ENCODE measurements around the gene ALPP. TPM values are rescaled to one million over a fixed set of nuclear protein-coding genes. Genes with fewer than 3 reads are reported as not detected.
"Not testable (repeated sequence)": the region's sequence is repeated elsewhere in the genome, so short reads cannot be mapped to it uniquely, and the experiment has no call there.

Gene ALPP
- total RNA-seq, 1 experiment from 2014 or later: 8.6 TPM

DNA sequence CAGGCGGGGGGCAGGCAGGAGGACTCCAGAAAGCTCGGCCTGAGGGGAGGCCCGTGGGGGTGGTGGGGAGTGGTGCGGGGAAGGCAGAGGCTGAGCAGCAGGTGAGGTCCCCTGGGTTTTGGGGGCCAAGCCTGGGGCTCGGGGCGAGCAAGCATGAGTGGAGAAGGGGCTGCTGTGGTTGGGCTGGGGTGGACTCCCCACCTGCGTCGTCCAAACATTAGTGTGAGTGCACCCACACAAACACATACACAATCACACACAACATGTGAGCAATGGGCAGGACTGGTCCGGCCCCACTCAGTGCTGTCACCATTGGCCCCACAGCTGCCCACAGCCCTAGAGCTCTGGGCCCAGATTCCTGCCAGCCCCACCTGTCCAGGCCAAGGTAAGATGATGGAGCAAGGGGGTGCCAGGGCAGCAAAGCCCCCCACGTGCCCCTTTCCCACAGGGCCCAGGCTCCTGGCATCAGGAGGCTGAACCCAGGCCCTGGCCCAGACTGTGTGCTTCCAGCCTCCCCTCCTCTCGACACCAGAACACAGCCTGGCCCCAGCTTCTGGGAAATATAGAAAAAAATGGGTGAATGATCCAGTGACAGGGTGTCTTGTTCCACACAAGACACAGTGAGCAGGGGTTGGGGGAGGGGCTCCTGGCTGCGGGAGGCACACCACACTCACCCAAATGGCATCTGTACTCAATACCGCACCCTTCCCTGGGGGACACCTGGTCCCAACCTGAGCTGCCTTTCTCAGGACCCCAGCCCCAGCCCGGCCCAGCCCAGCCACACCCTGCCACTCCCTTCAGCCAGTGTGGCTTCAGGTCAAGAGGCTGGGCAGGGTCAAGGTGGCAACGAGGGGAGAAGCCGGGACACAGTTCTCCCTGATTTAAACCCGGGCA, 463 bp upstream of the ALPP start:
- Histone ChIP-seq H2AFZ (ENCODE audit: low read length) (peak overlapping the region; percentile 37; the same call in 1 of the 2 replicates), H3K4me3 (ENCODE audit: low read length) (no peak overlapping the region), H3K4me1 (ENCODE audit: insufficient read depth, low read length) (peaks cover 15% of the 10 kb centered on the region; the same call in 1 of the 2 replicates), H3K79me2 (ENCODE audit: low read length) (no peaks in the 10 kb centered on the region), H3K9me3 (ENCODE audit: low read length) (no peaks in the 10 kb centered on the region), H3K27ac (ENCODE audit: low read length) (peak overlapping the region; percentile 14; the same call in 1 of the 2 replicates), H4K20me1 (ENCODE audit: low read length) (no peaks in the 10 kb centered on the region), H3K9ac (ENCODE audit: low read length) (0 out of 2 replicates have a peak overlapping the region, but pooled peaks have one; percentile 8), H3K9me2 (replicated peaks; ENCODE audit: low read length) (no peaks in the 10 kb centered on the region), H3K27me3 (ENCODE audit: low read length) (no peaks in the 10 kb centered on the region), H3K36me3 (ENCODE audit: low read depth, low read length) (no peaks in the 10 kb centered on the region), H3F3A (ENCODE audit: low read length, unreplicated experiment) (no peaks in the 10 kb centered on the region), H3K4me2 (ENCODE audit: low read length) (peak overlapping the region; percentile 35)
- ChIA-PET CTCF (interaction anchor here (1.1 kb wide), 1 partner anchor 13 kb away, joined by 4 read pairs; no protein-coding TSS in a partner anchor), POLR2A (ENCODE audit: unreplicated experiment) (interaction anchor here (0.6 kb wide), 2 partner anchors 10 to 347 kb away, joined by 3 to 5 read pairs; no protein-coding TSS in a partner anchor)
- TSS peak; percentile 55 for BruUV-seq (replicated peaks)
- DNase-seq (peak; percentile 74), ATAC-seq (peak; percentile 85)
- TF ChIP-seq EZH2phosphoT487 (IDR thresholded peaks at IDR 0.05; ENCODE audit: borderline replicate concordance, low read length): no peak
- TF ChIP-seq, protein P1, sequence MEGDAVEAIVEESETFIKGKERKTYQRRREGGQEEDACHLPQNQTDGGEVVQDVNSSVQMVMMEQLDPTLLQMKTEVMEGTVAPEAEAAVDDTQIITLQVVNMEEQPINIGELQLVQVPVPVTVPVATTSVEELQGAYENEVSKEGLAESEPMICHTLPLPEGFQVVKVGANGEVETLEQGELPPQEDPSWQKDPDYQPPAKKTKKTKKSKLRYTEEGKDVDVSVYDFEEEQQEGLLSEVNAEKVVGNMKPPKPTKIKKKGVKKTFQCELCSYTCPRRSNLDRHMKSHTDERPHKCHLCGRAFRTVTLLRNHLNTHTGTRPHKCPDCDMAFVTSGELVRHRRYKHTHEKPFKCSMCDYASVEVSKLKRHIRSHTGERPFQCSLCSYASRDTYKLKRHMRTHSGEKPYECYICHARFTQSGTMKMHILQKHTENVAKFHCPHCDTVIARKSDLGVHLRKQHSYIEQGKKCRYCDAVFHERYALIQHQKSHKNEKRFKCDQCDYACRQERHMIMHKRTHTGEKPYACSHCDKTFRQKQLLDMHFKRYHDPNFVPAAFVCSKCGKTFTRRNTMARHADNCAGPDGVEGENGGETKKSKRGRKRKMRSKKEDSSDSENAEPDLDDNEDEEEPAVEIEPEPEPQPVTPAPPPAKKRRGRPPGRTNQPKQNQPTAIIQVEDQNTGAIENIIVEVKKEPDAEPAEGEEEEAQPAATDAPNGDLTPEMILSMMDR (conservative IDR thresholded peaks at IDR 0.05; ENCODE audit: low read depth, low read length): no peak
- no peak for TF ChIP-seq EZH2 (IDR thresholded peaks at IDR 0.05; ENCODE audit: low read length, unreplicated experiment)
- intact Hi-C loops (cut with micrococcal nuclease): no loop called here

DNA sequence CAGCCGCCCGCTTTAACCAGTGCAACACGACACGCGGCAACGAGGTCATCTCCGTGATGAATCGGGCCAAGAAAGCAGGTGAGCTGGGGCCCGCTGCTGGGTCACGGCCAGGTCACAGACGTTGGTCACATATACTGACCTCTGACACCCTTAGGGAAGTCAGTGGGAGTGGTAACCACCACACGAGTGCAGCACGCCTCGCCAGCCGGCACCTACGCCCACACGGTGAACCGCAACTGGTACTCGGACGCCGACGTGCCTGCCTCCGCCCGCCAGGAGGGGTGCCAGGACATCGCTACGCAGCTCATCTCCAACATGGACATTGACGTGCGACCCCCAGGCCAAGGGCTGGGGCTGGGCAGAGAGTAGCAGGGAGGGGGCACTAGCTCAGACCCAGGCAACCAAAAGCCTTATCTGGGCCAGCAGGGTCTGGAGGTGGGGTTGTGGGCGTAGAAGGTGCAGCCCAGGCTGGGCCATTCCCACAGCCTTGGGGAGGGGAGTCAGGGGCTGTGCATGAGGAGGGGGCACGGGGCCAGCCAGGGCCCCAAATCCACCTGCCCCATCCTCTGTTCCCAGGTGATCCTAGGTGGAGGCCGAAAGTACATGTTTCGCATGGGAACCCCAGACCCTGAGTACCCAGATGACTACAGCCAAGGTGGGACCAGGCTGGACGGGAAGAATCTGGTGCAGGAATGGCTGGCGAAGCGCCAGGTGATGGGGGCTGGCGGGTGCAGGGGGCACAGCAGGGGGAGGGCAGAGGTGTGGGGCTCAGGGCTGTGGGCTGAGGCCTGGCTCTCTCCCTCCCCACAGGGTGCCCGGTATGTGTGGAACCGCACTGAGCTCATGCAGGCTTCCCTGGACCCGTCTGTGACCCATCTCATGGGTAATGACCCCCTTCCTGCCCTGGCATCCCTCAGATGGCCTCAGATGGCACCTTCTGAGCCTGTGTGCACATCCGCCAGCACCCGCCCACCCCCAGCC, 1.3 kb downstream of the ALPP start:
- H3K36me3 ChIP-seq (ENCODE audit: low read depth, low read length); H3K9me3 ChIP-seq (ENCODE audit: low read length); H4K20me1 ChIP-seq (ENCODE audit: low read length); DNase-seq; BruUV-seq (replicated peaks); POLR2A ChIA-PET (ENCODE audit: unreplicated experiment); H2AFZ ChIP-seq (ENCODE audit: low read length); H3K27me3 ChIP-seq (ENCODE audit: low read length); H3K79me2 ChIP-seq (ENCODE audit: low read length); H3K27ac ChIP-seq (ENCODE audit: low read length); H3K4me3 ChIP-seq (ENCODE audit: low read length); H3K9ac ChIP-seq (ENCODE audit: low read length); H3K4me2 ChIP-seq (ENCODE audit: low read length); H3K9me2 ChIP-seq (replicated peaks; ENCODE audit: low read length); intact Hi-C loops (cut with micrococcal nuclease); H3F3A ChIP-seq (ENCODE audit: low read length, unreplicated experiment); CTCF ChIA-PET; ATAC-seq: not testable (repeated sequence)
- H3K4me1 ChIP-seq (ENCODE audit: insufficient read depth, low read length): peaks cover 15% of the 10 kb centered on the region; the same call in 1 of the 2 replicates

DNA sequence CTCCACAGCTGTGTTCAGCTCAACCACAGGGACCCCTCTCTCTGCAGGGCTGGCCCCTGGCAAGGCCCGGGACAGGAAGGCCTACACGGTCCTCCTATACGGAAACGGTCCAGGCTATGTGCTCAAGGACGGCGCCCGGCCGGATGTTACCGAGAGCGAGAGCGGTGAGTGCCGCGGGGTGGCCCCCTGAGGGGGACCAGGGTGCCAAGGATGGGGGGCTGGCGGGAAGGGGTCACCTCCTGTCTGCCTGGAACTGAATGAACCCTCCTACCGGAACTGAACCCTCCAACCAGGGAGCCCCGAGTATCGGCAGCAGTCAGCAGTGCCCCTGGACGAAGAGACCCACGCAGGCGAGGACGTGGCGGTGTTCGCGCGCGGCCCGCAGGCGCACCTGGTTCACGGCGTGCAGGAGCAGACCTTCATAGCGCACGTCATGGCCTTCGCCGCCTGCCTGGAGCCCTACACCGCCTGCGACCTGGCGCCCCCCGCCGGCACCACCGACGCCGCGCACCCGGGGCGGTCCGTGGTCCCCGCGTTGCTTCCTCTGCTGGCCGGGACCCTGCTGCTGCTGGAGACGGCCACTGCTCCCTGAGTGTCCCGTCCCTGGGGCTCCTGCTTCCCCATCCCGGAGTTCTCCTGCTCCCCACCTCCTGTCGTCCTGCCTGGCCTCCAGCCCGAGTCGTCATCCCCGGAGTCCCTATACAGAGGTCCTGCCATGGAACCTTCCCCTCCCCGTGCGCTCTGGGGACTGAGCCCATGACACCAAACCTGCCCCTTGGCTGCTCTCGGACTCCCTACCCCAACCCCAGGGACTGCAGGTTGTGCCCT, 2.9 kb downstream of the ALPP start:
- POLR2A ChIA-PET (ENCODE audit: unreplicated experiment); H3F3A ChIP-seq (ENCODE audit: low read length, unreplicated experiment); intact Hi-C loops (cut with micrococcal nuclease); H3K9ac ChIP-seq (ENCODE audit: low read length); H4K20me1 ChIP-seq (ENCODE audit: low read length); H3K36me3 ChIP-seq (ENCODE audit: low read depth, low read length); ATAC-seq; H3K27ac ChIP-seq (ENCODE audit: low read length); BruUV-seq (replicated peaks); H3K4me2 ChIP-seq (ENCODE audit: low read length); DNase-seq; H3K4me3 ChIP-seq (ENCODE audit: low read length); H3K9me2 ChIP-seq (replicated peaks; ENCODE audit: low read length); CTCF ChIA-PET; H3K27me3 ChIP-seq (ENCODE audit: low read length); H2AFZ ChIP-seq (ENCODE audit: low read length); H3K79me2 ChIP-seq (ENCODE audit: low read length); H3K9me3 ChIP-seq (ENCODE audit: low read length): not testable (repeated sequence)
- H3K4me1 ChIP-seq (ENCODE audit: insufficient read depth, low read length): peaks cover 27% of the 10 kb centered on the region; the same call in 1 of the 2 replicates

Measured in PC-3 (cell line).